Measurements from ENCODE around the gene PHACTR4.

Gene PHACTR4

DNA sequence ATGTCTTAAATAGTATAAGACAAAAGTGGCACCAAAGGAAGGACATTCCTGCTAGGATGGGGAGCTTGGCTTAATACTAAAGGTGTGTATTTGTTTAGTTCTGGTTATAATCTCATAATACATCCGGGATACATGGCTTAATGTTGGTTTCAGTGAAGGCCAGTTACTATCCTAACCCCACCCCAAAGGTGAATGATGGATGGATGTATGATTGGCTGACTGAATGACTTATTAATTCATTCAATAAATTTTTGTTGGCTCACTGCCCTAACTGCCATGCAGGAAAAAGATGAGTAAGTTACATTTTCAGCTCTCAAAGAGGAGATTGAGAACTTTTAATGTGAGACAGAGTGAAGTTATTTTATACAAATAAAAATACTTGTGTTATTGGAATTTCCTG is 52.2 kb downstream of the PHACTR4 start:
- TF ChIP-seq, protein P1, sequence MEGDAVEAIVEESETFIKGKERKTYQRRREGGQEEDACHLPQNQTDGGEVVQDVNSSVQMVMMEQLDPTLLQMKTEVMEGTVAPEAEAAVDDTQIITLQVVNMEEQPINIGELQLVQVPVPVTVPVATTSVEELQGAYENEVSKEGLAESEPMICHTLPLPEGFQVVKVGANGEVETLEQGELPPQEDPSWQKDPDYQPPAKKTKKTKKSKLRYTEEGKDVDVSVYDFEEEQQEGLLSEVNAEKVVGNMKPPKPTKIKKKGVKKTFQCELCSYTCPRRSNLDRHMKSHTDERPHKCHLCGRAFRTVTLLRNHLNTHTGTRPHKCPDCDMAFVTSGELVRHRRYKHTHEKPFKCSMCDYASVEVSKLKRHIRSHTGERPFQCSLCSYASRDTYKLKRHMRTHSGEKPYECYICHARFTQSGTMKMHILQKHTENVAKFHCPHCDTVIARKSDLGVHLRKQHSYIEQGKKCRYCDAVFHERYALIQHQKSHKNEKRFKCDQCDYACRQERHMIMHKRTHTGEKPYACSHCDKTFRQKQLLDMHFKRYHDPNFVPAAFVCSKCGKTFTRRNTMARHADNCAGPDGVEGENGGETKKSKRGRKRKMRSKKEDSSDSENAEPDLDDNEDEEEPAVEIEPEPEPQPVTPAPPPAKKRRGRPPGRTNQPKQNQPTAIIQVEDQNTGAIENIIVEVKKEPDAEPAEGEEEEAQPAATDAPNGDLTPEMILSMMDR (IDR thresholded peaks at IDR 0.05; ENCODE audit: control extremely low read depth, extremely low read depth, low read depth, missing control alignments) = no peak
- POLR2A ChIA-PET = interaction anchor here (0.7 kb wide), 1 partner anchor 160 kb away, joined by 3 read pairs; no protein-coding TSS in a partner anchor
- no peak for DNase-seq (ENCODE audit: extremely low spot score)
- CTCF ChIA-PET = interaction anchor here (0.9 to 1.9 kb wide), 6 partner anchors 8 to 62 kb away, joined by 3 to 12 read pairs (median 4); no protein-coding TSS in a partner anchor

DNA sequence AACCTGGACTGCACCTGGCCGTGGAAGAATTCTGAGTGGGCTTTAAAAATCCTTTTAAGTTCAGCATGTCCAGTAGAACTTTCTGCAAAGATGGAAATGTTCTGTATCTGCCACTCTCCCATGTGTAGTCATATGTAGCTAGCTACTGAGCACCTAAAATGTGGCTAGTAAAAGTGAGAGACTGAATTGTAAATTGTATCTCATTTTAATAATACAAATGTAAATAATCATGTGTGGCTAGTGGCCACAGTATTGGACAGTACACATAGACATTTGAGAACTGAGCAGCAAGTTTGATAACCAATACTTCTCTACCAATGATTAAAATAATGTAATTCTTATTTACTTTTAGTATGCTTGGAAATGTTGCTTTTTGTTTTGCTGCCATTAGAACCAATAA is 57.3 kb downstream of the PHACTR4 start:
- CTCF ChIA-PET = interaction anchor here (3.4 kb wide), 1 partner anchor 10 kb away, joined by 12 read pairs; no protein-coding TSS in a partner anchor
- DNase-seq (ENCODE audit: extremely low spot score) = no peak
- TF ChIP-seq, protein P1 (IDR thresholded peaks at IDR 0.05; ENCODE audit: control extremely low read depth, extremely low read depth, low read depth, missing control alignments) = no peak
- POLR2A ChIA-PET = no interaction called here

DNA sequence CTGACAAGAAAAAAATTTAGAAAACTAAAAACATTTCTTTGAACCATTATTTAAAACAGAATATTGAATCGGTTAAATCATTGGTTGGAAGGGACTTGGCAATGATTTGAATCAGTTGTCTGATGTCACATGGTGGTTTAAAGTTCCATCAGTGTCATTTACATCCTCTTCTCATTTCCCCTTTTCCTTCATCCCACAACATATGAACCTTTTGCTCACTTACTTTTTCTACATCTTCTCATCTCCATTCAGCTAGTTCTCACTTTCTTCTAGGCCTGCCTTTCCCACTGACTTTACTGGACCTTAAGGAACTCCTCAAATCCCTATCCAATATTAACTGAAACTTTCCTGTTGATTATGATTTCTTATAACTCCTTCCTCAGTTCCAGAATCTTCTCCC is 58.5 kb downstream of the PHACTR4 start:
- peak; percentile 49 for DNase-seq (ENCODE audit: extremely low spot score)
- TF ChIP-seq, protein P1 (IDR thresholded peaks at IDR 0.05; ENCODE audit: control extremely low read depth, extremely low read depth, low read depth, missing control alignments) = no peak
- CTCF ChIA-PET = interaction anchor here (0.6 to 3.4 kb wide), 5 partner anchors 9 to 26 kb away, joined by 3 to 12 read pairs (median 6); no protein-coding TSS in a partner anchor
- POLR2A ChIA-PET = no interaction called here

GRCh38 chr1:28428990-28429520 is 59.5 kb downstream of the PHACTR4 start:
- TF ChIP-seq, protein P1 (IDR thresholded peaks at IDR 0.05; ENCODE audit: control extremely low read depth, extremely low read depth, low read depth, missing control alignments) = no peak
- DNase-seq (ENCODE audit: extremely low spot score) = no peak
- ChIA-PET CTCF (interaction anchor here (1.0 to 1.8 kb wide), 3 partner anchors 10 to 448 kb away, joined by 3 to 6 read pairs (median 3); no protein-coding TSS in a partner anchor), POLR2A (no interaction called here)

DNA sequence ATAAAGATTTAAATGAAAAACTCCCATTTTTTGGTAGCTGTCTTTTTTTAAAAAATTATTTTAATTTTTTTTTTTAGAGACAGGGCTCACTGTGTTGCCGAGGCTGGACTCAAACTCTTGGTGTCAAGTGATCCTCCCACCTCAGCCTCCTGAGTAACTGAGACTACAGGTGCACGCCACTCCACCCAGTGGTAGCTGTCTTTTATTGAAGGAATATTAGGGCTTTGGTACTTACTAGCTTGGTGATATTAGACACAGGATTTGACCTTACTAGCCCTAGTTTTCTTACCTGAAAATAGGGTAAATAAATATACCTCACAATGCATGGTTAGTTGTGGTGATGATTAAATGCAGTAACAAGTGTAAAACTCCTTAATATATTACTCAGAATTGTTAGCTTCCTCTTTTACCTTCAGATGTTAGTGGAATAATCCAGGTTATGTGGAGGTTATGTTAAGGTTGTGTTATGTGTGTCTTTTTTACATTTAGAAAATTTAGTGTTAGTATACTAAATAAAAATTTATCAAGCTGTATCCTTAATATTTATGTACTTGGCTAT is 66.8 kb downstream of the PHACTR4 start:
- DNase-seq (ENCODE audit: extremely low spot score) = no peak
- ChIA-PET POLR2A (no interaction called here), CTCF (interaction anchor here (0.9 to 3.1 kb wide), 6 partner anchors 9 to 165 kb away, joined by 3 to 12 read pairs (median 5); no protein-coding TSS in a partner anchor)
- TF ChIP-seq, protein P1 (IDR thresholded peaks at IDR 0.05; ENCODE audit: control extremely low read depth, extremely low read depth, low read depth, missing control alignments) = no peak

GRCh38 chr1:28437264-28437923 is 67.9 kb downstream of the PHACTR4 start:
- DNase-seq (ENCODE audit: extremely low spot score) = no peak
- ChIA-PET CTCF (interaction anchor here (1.3 to 3.1 kb wide), 3 partner anchors 10 to 78 kb away, joined by 3 to 12 read pairs (median 6); no protein-coding TSS in a partner anchor), POLR2A (no interaction called here)

More at GRCh38 chr1:28437264-28437923, 67.9 kb downstream of the PHACTR4 start:
- TF ChIP-seq, protein P1 (IDR thresholded peaks at IDR 0.05; ENCODE audit: control extremely low read depth, extremely low read depth, low read depth, missing control alignments) = no peak

All from GM10248 (cell line).